Measurements from ENCODE around the gene CCDC102A. TPM values are rescaled to one million over a fixed set of nuclear protein-coding genes. Genes with fewer than 3 reads are reported as not detected.

Gene CCDC102A
- total and polyA plus RNA-seq, 2 of the 13 experiments (the other 11 are each of a cell fraction or from before 2014, with no cell fraction given), result 2.1 to 2.8 TPM

- TF ChIP-seq ZNF687 (CRISPR knock-in tag; IDR thresholded peaks at IDR 0.05) (peak; percentile 54; the same call in 1 of the 2 replicates), NFIC (IDR thresholded peaks at IDR 0.05; ENCODE audit: low read length) (no peak), SMYD3 (CRISPR knock-in tag; IDR thresholded peaks at IDR 0.05) (no peak), TMF1 (CRISPR knock-in tag; IDR thresholded peaks at IDR 0.05; ENCODE audit: low read depth) (0 out of 2 replicates have a peak, but pooled peaks have one; percentile 23), ZNF609 (CRISPR knock-in tag; IDR thresholded peaks at IDR 0.05; ENCODE audit: borderline replicate concordance) (no peak), ZMYM3 (CRISPR knock-in tag; IDR thresholded peaks at IDR 0.05) (no peak), ZNF569 (CRISPR knock-in tag; IDR thresholded peaks at IDR 0.05; ENCODE audit: borderline replicate concordance) (no peak), ZNF710 (CRISPR knock-in tag; IDR thresholded peaks at IDR 0.05; ENCODE audit: borderline replicate concordance) (peak; percentile 67; the same call in 1 of the 2 replicates), MTF1 (CRISPR knock-in tag; IDR thresholded peaks at IDR 0.05) (no peak), ZNF235 (CRISPR knock-in tag; IDR thresholded peaks at IDR 0.05; ENCODE audit: borderline replicate concordance) (peak; percentile 74; the same call in 1 of the 2 replicates), ZSCAN12 (CRISPR knock-in tag; IDR thresholded peaks at IDR 0.05) (no peak), PRPF4 (IDR thresholded peaks at IDR 0.05; ENCODE audit: low read depth, low read length, poor library complexity, severe bottlenecking) (no peak), PREB (CRISPR knock-in tag; IDR thresholded peaks at IDR 0.05) (0 out of 2 replicates have a peak, but pooled peaks have one; percentile 37), MLXIP (CRISPR knock-in tag; IDR thresholded peaks at IDR 0.05; ENCODE audit: borderline replicate concordance) (no peak)
Observed at GRCh38 chr16:57472665-57473060, 63.7 kb downstream of the CCDC102A start (continued).

Measured in HepG2 (cell line).